GM23338 (cell line): Measurements from ENCODE around the gene CD3D. TPM values are rescaled to one million over a fixed set of nuclear protein-coding genes. Genes with fewer than 3 reads are reported as not detected.

ENCODE experiments used
- ATAC-seq: fragments of 200-7000 bp; cut with Tn5 transposase; 3 replicates; pipeline ENCODE4 v1.9.1; 2020
- DNase-seq: peaks from one replicate; pipeline ENCODE4 v3.0.0-alpha.2; 2015; ENCODE audit warnings: low spot score
- H2AFZ ChIP-seq: fragments of 200-600 bp; sonication (generic); 2 replicates; pipeline ENCODE4 v1.8.0; 2016; ENCODE audit warnings: antibody characterized with exemption, mild to moderate bottlenecking, moderate library complexity
- H3F3A ChIP-seq: fragments of 200-600 bp; sonication (generic); replicated peaks from 2 replicates; pipeline ENCODE4 v1.8.0; 2017; ENCODE audit warnings: antibody characterized with exemption, mixed run types, low read depth
- H3K27ac ChIP-seq: fragments of 200-600 bp; sonication (generic); 2 replicates; pipeline ENCODE4 v1.6.1; 2016; ENCODE audit warnings: low read depth
- H3K27me3 ChIP-seq: fragments of 200-600 bp; sonication (generic); 2 replicates; pipeline ENCODE4 v1.8.0; 2016; ENCODE audit warnings: mild to moderate bottlenecking, mixed run types, moderate library complexity; ENCODE audit not compliant: insufficient read depth
- H3K36me3 ChIP-seq: fragments of 200-600 bp; sonication (generic); 2 replicates; pipeline ENCODE4 v1.8.0; 2016; ENCODE audit warnings: mild to moderate bottlenecking; ENCODE audit not compliant: insufficient read depth
- H3K4me1 ChIP-seq: fragments of 200-600 bp; sonication (generic); 2 replicates; pipeline ENCODE4 v1.8.0; 2016; ENCODE audit warnings: mild to moderate bottlenecking, moderate library complexity; ENCODE audit not compliant: insufficient read depth
- H3K4me2 ChIP-seq: fragments of 200-600 bp; sonication (generic); 2 replicates; pipeline ENCODE4 v1.7.1; 2017; ENCODE audit warnings: mixed run types
- H3K4me3 ChIP-seq: fragments of 200-600 bp; sonication (generic); 2 replicates; pipeline ENCODE4 v1.6.1; 2016; ENCODE audit warnings: mixed run types
- H3K79me2 ChIP-seq: fragments of 200-600 bp; sonication (generic); replicated peaks from 2 replicates; pipeline ENCODE4 v1.8.0; 2017; ENCODE audit warnings: mild to moderate bottlenecking; ENCODE audit not compliant: insufficient read depth
- H3K9me2 ChIP-seq: fragments of 200-600 bp; sonication (generic); 2 replicates; pipeline ENCODE4 v1.8.0; 2017; ENCODE audit not compliant: insufficient read depth
- H4K20me1 ChIP-seq: fragments of 200-600 bp; sonication (generic); replicated peaks from 2 replicates; pipeline ENCODE4 v1.8.0; 2017; ENCODE audit warnings: mild to moderate bottlenecking; ENCODE audit not compliant: insufficient read depth
- H3K27ac Mint-ChIP-seq: 2 replicates; pipeline ENCODE4 v1.8.0; 2020; ENCODE audit warnings: inconsistent platforms, mild to moderate bottlenecking, moderate library complexity, mixed read lengths
- H3K27me3 Mint-ChIP-seq: 3 replicates; pipeline ENCODE4 v1.8.0; 2022; ENCODE audit warnings: low read depth, mild to moderate bottlenecking, moderate library complexity, mixed read lengths, inconsistent platforms; ENCODE audit not compliant: insufficient read depth, poor library complexity
- H3K36me3 Mint-ChIP-seq: 3 replicates; pipeline ENCODE4 v1.8.0; 2021; ENCODE audit warnings: low read depth, mild to moderate bottlenecking, inconsistent platforms, moderate library complexity, mixed read lengths
- H3K4me1 Mint-ChIP-seq: 3 replicates; pipeline ENCODE4 v1.8.0; 2020; ENCODE audit warnings: mild to moderate bottlenecking, inconsistent platforms, mixed read lengths
- H3K4me3 Mint-ChIP-seq: 3 replicates; pipeline ENCODE4 v1.8.0; 2021; ENCODE audit warnings: moderate library complexity, mild to moderate bottlenecking, inconsistent platforms, mixed read lengths
- H3K9me3 Mint-ChIP-seq: 3 replicates; pipeline ENCODE4 v1.8.0; 2020; ENCODE audit warnings: moderate library complexity, mild to moderate bottlenecking, inconsistent platforms, mixed read lengths
- CREB1 ChIP-seq: fragments of 250-450 bp; sonication (Bioruptor Pico); IDR thresholded peaks from 2 replicates; pipeline ENCODE4 v1.5.0; 2020; ENCODE audit warnings: low read depth, mild to moderate bottlenecking, moderate library complexity
- EZH2phosphoT487 ChIP-seq: fragments of 200-600 bp; sonication (generic); IDR thresholded peaks from one replicate; pipeline ENCODE4 v1.8.1; 2018; ENCODE audit warnings: antibody characterized with exemption; ENCODE audit not compliant: unreplicated experiment
- JUNB ChIP-seq: IDR thresholded peaks from one replicate; pipeline ENCODE4 v1.6.1; 2016; ENCODE audit warnings: antibody characterized with exemption; ENCODE audit not compliant: unreplicated experiment
- NANOG ChIP-seq: IDR thresholded peaks from 2 replicates; pipeline ENCODE4 v1.6.1; 2016; ENCODE audit warnings: antibody characterized with exemption, borderline replicate concordance
- POLR2AphosphoS5 ChIP-seq: IDR thresholded peaks from 2 replicates; pipeline ENCODE4 v1.6.1; 2016; ENCODE audit warnings: antibody characterized with exemption, low read depth
- polyA plus RNA-seq: library from polyadenylated mRNA; unstranded; fragments of >200 nt; fragmentation: Nextera tagmentation; extraction: Ambion mirVana; gene quantifications from 2 replicates; pipeline ENCODE4 v1.2.1, GENCODE V29; 2016
- total RNA-seq: library from RNA; depleted of rRNA; stranded (reverse); fragments of >200 nt; shearing (Covaris generic); gene quantifications from 2 replicates; pipeline ENCODE4 v1.2.3, GENCODE V29; 2014
- TF ChIP-seq, protein P1 (sequence below): fragments of 250-450 bp; sonication (Bioruptor Pico); IDR thresholded peaks from 2 replicates; pipeline ENCODE4 v1.5.0; 2020; ENCODE audit warnings: mild to moderate bottlenecking, moderate library complexity

The CD3D gene
- total and polyA plus RNA-seq, 2 experiments from 2014 or later = not detected

DNA sequence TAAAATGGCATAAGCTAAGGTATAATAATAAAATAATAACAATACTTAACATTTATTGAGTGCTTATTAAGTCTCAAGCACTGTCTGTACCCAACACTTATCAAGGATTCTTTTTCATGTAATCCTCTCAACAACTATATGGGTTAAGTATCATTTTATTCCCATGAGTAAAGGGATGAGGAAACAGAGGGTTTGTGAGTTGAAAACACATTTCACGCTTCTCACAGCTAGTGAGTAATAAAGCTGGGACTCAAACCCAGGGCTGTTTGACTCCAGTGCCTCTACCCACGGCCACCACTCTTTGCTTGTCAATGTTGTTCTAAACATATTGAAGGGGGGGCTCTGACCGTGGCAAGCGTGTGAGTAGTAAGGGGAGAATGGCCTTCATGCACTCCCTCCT, 29.3 kb downstream of the CD3D start:
- peaks cover 7% of the 10 kb centered on the region for H3K27me3 Mint-ChIP-seq
- no peak overlapping the region for H3K4me3 Mint-ChIP-seq

More for the DNA sequence above, 29.3 kb downstream of the CD3D start:
- no peaks in the 10 kb centered on the region for H3K79me2 ChIP-seq
- H4K20me1 ChIP-seq = no peaks in the 10 kb centered on the region
- H3K4me1 ChIP-seq = peaks cover 23% of the 10 kb centered on the region
- ATAC-seq = no peak
- H3K9me3 Mint-ChIP-seq = no peaks in the 10 kb centered on the region
- no peak overlapping the region for H2AFZ ChIP-seq
- H3K27me3 ChIP-seq = peaks cover 20% of the 10 kb centered on the region; the same call in 1 of the 2 replicates
- H3K36me3 Mint-ChIP-seq = no peaks in the 10 kb centered on the region
- DNase-seq = no peak
- H3K27ac ChIP-seq = no peak overlapping the region
- H3K9me2 ChIP-seq = no peaks in the 10 kb centered on the region
- H3K4me3 ChIP-seq = no peak overlapping the region
- TF ChIP-seq CREB1 (CRISPR knock-in tag) (no peak), EZH2phosphoT487 (no peak), POLR2AphosphoS5 (no peak), NANOG (no peak), JUNB (no peak)
- TF ChIP-seq, protein P1, sequence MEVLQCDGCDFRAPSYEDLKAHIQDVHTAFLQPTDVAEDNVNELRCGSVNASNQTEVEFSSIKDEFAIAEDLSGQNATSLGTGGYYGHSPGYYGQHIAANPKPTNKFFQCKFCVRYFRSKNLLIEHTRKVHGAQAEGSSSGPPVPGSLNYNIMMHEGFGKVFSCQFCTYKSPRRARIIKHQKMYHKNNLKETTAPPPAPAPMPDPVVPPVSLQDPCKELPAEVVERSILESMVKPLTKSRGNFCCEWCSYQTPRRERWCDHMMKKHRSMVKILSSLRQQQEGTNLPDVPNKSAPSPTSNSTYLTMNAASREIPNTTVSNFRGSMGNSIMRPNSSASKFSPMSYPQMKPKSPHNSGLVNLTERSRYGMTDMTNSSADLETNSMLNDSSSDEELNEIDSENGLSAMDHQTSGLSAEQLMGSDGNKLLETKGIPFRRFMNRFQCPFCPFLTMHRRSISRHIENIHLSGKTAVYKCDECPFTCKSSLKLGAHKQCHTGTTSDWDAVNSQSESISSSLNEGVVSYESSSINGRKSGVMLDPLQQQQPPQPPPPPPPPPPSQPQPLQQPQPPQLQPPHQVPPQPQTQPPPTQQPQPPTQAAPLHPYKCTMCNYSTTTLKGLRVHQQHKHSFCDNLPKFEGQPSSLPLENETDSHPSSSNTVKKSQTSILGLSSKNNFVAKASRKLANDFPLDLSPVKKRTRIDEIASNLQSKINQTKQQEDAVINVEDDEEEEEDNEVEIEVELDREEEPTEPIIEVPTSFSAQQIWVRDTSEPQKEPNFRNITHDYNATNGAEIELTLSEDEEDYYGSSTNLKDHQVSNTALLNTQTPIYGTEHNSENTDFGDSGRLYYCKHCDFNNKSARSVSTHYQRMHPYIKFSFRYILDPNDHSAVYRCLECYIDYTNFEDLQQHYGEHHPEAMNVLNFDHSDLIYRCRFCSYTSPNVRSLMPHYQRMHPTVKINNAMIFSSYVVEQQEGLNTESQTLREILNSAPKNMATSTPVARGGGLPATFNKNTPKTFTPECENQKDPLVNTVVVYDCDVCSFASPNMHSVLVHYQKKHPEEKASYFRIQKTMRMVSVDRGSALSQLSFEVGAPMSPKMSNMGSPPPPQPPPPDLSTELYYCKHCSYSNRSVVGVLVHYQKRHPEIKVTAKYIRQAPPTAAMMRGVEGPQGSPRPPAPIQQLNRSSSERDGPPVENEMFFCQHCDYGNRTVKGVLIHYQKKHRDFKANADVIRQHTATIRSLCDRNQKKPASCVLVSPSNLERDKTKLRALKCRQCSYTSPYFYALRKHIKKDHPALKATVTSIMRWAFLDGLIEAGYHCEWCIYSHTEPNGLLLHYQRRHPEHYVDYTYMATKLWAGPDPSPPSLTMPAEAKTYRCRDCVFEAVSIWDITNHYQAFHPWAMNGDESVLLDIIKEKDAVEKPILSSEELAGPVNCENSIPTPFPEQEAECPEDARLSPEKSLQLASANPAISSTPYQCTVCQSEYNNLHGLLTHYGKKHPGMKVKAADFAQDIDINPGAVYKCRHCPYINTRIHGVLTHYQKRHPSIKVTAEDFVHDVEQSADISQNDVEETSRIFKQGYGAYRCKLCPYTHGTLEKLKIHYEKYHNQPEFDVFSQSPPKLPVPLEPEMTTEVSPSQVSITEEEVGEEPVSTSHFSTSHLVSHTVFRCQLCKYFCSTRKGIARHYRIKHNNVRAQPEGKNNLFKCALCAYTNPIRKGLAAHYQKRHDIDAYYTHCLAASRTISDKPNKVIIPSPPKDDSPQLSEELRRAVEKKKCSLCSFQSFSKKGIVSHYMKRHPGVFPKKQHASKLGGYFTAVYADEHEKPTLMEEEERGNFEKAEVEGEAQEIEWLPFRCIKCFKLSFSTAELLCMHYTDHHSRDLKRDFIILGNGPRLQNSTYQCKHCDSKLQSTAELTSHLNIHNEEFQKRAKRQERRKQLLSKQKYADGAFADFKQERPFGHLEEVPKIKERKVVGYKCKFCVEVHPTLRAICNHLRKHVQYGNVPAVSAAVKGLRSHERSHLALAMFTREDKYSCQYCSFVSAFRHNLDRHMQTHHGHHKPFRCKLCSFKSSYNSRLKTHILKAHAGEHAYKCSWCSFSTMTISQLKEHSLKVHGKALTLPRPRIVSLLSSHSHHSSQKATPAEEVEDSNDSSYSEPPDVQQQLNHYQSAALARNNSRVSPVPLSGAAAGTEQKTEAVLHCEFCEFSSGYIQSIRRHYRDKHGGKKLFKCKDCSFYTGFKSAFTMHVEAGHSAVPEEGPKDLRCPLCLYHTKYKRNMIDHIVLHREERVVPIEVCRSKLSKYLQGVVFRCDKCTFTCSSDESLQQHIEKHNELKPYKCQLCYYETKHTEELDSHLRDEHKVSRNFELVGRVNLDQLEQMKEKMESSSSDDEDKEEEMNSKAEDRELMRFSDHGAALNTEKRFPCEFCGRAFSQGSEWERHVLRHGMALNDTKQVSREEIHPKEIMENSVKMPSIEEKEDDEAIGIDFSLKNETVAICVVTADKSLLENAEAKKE (CRISPR knock-in tag) = no peak
- H3K27ac Mint-ChIP-seq = no peak overlapping the region
- no peak overlapping the region for H3K4me2 ChIP-seq
- H3K36me3 ChIP-seq = no peaks in the 10 kb centered on the region
- H3K4me1 Mint-ChIP-seq = peaks cover 23% of the 10 kb centered on the region
- peaks cover 9% of the 10 kb centered on the region for H3F3A ChIP-seq
